GM18511 (cell line): Measurements from ENCODE around the gene TMEM169.

Source experiments
- ATAC-seq: cut with Tn5 transposase; IDR thresholded peaks from one replicate; pipeline ENCODE4 v1.9.1; 2021; ENCODE audit warnings: mild to moderate bottlenecking, moderate library complexity; ENCODE audit not compliant: unreplicated experiment

TMEM169 gene

GRCh38 chr2:216103213-216103612 is 21.5 kb downstream of the TMEM169 start:
- no peak for ATAC-seq

- no peak for ATAC-seq
These were observed 23.0 kb downstream of the TMEM169 start for GRCh38 chr2:216104691-216105090.

GRCh38 chr2:216107320-216107719 is 25.6 kb downstream of the TMEM169 start:
- ATAC-seq: no peak

GRCh38 chr2:216107760-216108159 is 26.0 kb downstream of the TMEM169 start:
- no peak for ATAC-seq

- ATAC-seq: no peak
These were observed 26.7 kb downstream of the TMEM169 start for GRCh38 chr2:216108310-216108966.

- ATAC-seq: peak; percentile 61
These were observed 27.5 kb downstream of the TMEM169 start, which contains the start of gene XRCC5 for GRCh38 chr2:216108967-216109921. Gene XRCC5, plus strand, starts transcription at chr2:216109348. Its CDS starts 89 bp downstream, at chr2:216109437.

GRCh38 chr2:216109962-216110614 is 28.4 kb downstream of the TMEM169 start:
- ATAC-seq: no peak

- ATAC-seq: no peak
These were observed 28.9 kb downstream of the TMEM169 start for GRCh38 chr2:216110620-216111019.

GRCh38 chr2:216111122-216111521 is 29.4 kb downstream of the TMEM169 start:
- ATAC-seq: no peak

GRCh38 chr2:216112926-216113325 is 31.2 kb downstream of the TMEM169 start:
- no peak for ATAC-seq

GRCh38 chr2:216113572-216113971 is 31.9 kb downstream of the TMEM169 start:
- ATAC-seq: peak; percentile 70

GRCh38 chr2:216114382-216114713 is 32.6 kb downstream of the TMEM169 start:
- peak; percentile 2 for ATAC-seq

- peak; percentile 57 for ATAC-seq
These were observed 33.2 kb downstream of the TMEM169 start for GRCh38 chr2:216114714-216115531.

GRCh38 chr2:216116418-216116817 is 34.7 kb downstream of the TMEM169 start:
- no peak for ATAC-seq

- no peak for ATAC-seq
These were observed 36.0 kb downstream of the TMEM169 start for GRCh38 chr2:216117561-216118340.

- no peak for ATAC-seq
These were observed 36.8 kb downstream of the TMEM169 start for GRCh38 chr2:216118474-216118873.

- no peak for ATAC-seq
These were observed 37.4 kb downstream of the TMEM169 start for GRCh38 chr2:216119146-216119545.

- ATAC-seq: no peak
These were observed 38.3 kb downstream of the TMEM169 start for GRCh38 chr2:216119986-216120385.

GRCh38 chr2:216121255-216121654 is 39.5 kb downstream of the TMEM169 start:
- ATAC-seq: no peak

GRCh38 chr2:216126943-216127342 is 45.2 kb downstream of the TMEM169 start:
- no peak for ATAC-seq
